ENCODE results near the gene APEX2.

DNA sequence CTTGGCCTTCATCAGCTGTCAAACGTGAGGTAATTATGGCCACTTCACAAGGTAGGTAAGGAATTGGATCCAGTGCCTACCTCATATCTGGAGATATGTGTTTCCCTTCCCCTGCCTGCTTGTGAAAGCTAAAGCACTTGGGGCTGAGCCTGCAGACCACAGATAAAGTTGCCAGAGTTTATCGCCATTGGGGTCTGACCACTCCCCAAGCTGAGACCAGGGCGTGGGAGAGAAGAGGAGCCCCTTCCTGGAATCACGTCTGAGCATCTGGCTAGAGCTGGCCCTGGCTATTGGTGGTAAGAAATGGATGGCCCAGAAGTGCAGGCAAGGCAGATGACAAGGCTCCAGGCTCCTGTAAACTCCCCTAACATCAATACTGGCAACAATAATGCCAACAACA is 27.9 kb downstream of the APEX2 start:
- TF ChIP-seq, protein P1, sequence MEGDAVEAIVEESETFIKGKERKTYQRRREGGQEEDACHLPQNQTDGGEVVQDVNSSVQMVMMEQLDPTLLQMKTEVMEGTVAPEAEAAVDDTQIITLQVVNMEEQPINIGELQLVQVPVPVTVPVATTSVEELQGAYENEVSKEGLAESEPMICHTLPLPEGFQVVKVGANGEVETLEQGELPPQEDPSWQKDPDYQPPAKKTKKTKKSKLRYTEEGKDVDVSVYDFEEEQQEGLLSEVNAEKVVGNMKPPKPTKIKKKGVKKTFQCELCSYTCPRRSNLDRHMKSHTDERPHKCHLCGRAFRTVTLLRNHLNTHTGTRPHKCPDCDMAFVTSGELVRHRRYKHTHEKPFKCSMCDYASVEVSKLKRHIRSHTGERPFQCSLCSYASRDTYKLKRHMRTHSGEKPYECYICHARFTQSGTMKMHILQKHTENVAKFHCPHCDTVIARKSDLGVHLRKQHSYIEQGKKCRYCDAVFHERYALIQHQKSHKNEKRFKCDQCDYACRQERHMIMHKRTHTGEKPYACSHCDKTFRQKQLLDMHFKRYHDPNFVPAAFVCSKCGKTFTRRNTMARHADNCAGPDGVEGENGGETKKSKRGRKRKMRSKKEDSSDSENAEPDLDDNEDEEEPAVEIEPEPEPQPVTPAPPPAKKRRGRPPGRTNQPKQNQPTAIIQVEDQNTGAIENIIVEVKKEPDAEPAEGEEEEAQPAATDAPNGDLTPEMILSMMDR (conservative IDR thresholded peaks at IDR 0.05) = no peak
- TF ChIP-seq EZH2 (IDR thresholded peaks at IDR 0.05; ENCODE audit: low read depth) = no peak
